Measurements from ENCODE around the gene PDCD7. TPM values are rescaled to one million over a fixed set of nuclear protein-coding genes. Genes with fewer than 3 reads are reported as not detected.
A peak's percentile ranks its signal among the peaks of the same experiment; 100 is the strongest.

Gene PDCD7
- total RNA-seq, 1 experiment from 2014 or later, result 23.5 TPM

GRCh38 chr15:65068403-65068788 is 65.2 kb downstream of the PDCD7 start:
- H3K27ac Mint-ChIP-seq, result no peak overlapping the region
- CTCF ChIA-PET, result interaction anchor here (0.8 to 20.3 kb wide), 6 partner anchors 9 to 34 kb away, joined by 3 to 292 read pairs (median 61); partner anchors contain the start of gene KBTBD13
- 0 out of 2 replicates have a peak, but pooled peaks cover 2% of the 10 kb centered on the region for H3K36me3 Mint-ChIP-seq
- no peak for TF ChIP-seq CTCF (IDR thresholded peaks at IDR 0.05)
- TF ChIP-seq AFF4 (CRISPR knock-in tag; IDR thresholded peaks at IDR 0.05; ENCODE audit: borderline replicate concordance), result no peak
- TF ChIP-seq AR (CRISPR knock-in tag; IDR thresholded peaks at IDR 0.05), result no peak
- TF ChIP-seq STAT6 (CRISPR knock-in tag; conservative IDR thresholded peaks at IDR 0.05; ENCODE audit: low read depth), result no peak
- no peak for TF ChIP-seq FOXK1 (CRISPR knock-in tag; IDR thresholded peaks at IDR 0.05)
- no peak for TF ChIP-seq CREM (CRISPR knock-in tag; IDR thresholded peaks at IDR 0.05)
- no peak for TF ChIP-seq JAZF1 (CRISPR knock-in tag; IDR thresholded peaks at IDR 0.05)
- no peak for TF ChIP-seq SMAD4 (CRISPR knock-in tag; IDR thresholded peaks at IDR 0.05)
- TF ChIP-seq TEAD1 (CRISPR knock-in tag; IDR thresholded peaks at IDR 0.05), result no peak
- no peak for TF ChIP-seq SOX15 (CRISPR knock-in tag; IDR thresholded peaks at IDR 0.05)
- TF ChIP-seq ATF1 (CRISPR knock-in tag; IDR thresholded peaks at IDR 0.05), result no peak
- TF ChIP-seq ERG (CRISPR knock-in tag; IDR thresholded peaks at IDR 0.05), result no peak
- no peak for TF ChIP-seq ATF6 (CRISPR knock-in tag; IDR thresholded peaks at IDR 0.05)
- TF ChIP-seq CDX4 (CRISPR knock-in tag; IDR thresholded peaks at IDR 0.05; ENCODE audit: borderline replicate concordance), result no peak
- no peak for TF ChIP-seq ZNF532 (CRISPR knock-in tag; IDR thresholded peaks at IDR 0.05; ENCODE audit: borderline replicate concordance)
- no peak for TF ChIP-seq NR2C2 (CRISPR knock-in tag; IDR thresholded peaks at IDR 0.05)
- TF ChIP-seq PRRX2 (CRISPR knock-in tag; IDR thresholded peaks at IDR 0.05), result no peak
- H3K9me3 Mint-ChIP-seq, result peaks cover 7% of the 10 kb centered on the region
- H3K4me1 Mint-ChIP-seq, result peaks cover 38% of the 10 kb centered on the region
- H3K4me3 Mint-ChIP-seq, result peak overlapping the region; percentile 73
- no peak for ATAC-seq
- DNase-seq (ENCODE audit: low spot score), result no peak
- peaks cover 21% of the 10 kb centered on the region for H3K27me3 Mint-ChIP-seq (ENCODE audit: low read depth)
- POLR2A ChIA-PET, result interaction anchor here (0.6 to 2.7 kb wide), 4 partner anchors 9 to 34 kb away, joined by 5 to 12 read pairs (median 10); no protein-coding TSS in a partner anchor
